GM12892 (cell line): ENCODE data around the gene SCAMP1.

ENCODE experiments used
- POLR2AphosphoS5 ChIP-seq: IDR thresholded peaks from 2 replicates; pipeline ENCODE4 v1.6.1; 2011; ENCODE audit warnings: low read depth, low read length, control low read depth
- TAF1 ChIP-seq: IDR thresholded peaks from 2 replicates; pipeline ENCODE4 v1.6.1; 2011; ENCODE audit warnings: low read depth, mild to moderate bottlenecking, control low read depth, low read length, borderline replicate concordance

DNA sequence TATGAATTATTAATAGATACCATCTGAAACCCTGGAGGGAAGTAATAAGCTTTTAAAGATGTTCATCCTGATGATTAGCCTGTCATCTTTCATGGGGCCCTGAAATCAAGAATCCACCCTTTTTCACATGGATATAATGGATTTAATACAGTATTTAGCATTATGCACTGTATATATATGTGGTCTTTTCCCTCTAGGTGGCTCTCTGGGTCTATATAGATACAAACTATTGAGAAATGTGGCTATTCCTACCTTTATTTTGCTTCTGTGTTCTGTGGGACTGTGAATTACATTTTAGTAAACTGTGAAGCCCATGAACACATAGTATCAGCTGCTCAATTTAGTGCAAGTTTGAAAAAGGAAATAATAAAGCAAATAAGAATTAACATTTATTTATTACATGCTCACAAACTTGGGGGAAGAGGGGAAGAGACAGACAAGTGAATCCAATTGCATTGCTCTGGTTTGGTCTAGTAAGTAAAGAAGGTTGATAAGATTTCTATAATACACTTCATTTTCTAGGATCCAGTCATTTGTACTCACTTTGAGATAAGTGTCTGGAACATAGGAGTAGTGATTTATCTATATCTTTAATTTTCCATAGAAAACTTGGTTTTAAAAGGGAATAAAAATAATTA lies 112.2 kb downstream of the SCAMP1 start:
- TF ChIP-seq POLR2AphosphoS5 (no peak), TAF1 (no peak)
